H9 (cell line): Measurements from ENCODE around the gene HAL. TPM values are rescaled to one million over a fixed set of nuclear protein-coding genes. Genes with fewer than 3 reads are reported as not detected.

Experiments
- DNase-seq: peaks from one replicate; pipeline ENCODE4 v3.0.0-alpha.2; 2017
- H2AFZ ChIP-seq: one replicate; pipeline ENCODE4 v1.6.1; 2013; ENCODE audit warnings: mild to moderate bottlenecking, low read length, control low read depth, moderate library complexity
- H2AK5ac ChIP-seq: 2 replicates; pipeline ENCODE4 v1.6.1; 2013; ENCODE audit warnings: low read length, control low read depth, mixed read lengths; ENCODE audit not compliant: insufficient read length
- H2BK120ac ChIP-seq: one replicate; pipeline ENCODE4 v1.6.1; 2013; ENCODE audit warnings: low read depth, mild to moderate bottlenecking, low read length, control low read depth, inconsistent platforms; ENCODE audit not compliant: poor library complexity, severe bottlenecking
- H2BK12ac ChIP-seq: 2 replicates; pipeline ENCODE4 v1.6.1; 2013; ENCODE audit warnings: low read length, control low read depth, mixed read lengths, low read depth; ENCODE audit not compliant: insufficient read length
- H2BK15ac ChIP-seq: 2 replicates; pipeline ENCODE4 v1.6.1; 2013; ENCODE audit warnings: low read depth, low read length, control low read depth
- H2BK20ac ChIP-seq: one replicate; pipeline ENCODE4 v1.6.1; 2013; ENCODE audit warnings: low read depth, mild to moderate bottlenecking, low read length, control low read depth, inconsistent platforms; ENCODE audit not compliant: poor library complexity, severe bottlenecking
- H2BK5ac ChIP-seq: 2 replicates; pipeline ENCODE4 v1.6.1; 2013; ENCODE audit warnings: low read length, control low read depth, mixed read lengths; ENCODE audit not compliant: insufficient read length
- H3K14ac ChIP-seq: 2 replicates; pipeline ENCODE4 v1.6.1; 2013; ENCODE audit warnings: low read length, control low read depth; ENCODE audit not compliant: insufficient read depth
- H3K18ac ChIP-seq: 2 replicates; pipeline ENCODE4 v1.6.1; 2013; ENCODE audit warnings: low read depth, mild to moderate bottlenecking, mixed read lengths, low read length, control low read depth; ENCODE audit not compliant: insufficient read length
- H3K23ac ChIP-seq: 2 replicates; pipeline ENCODE4 v1.6.1; 2013; ENCODE audit warnings: low read length, control low read depth, mixed read lengths, low read depth; ENCODE audit not compliant: insufficient read length
- H3K23me2 ChIP-seq: 2 replicates; pipeline ENCODE4 v1.6.1; 2013; ENCODE audit warnings: low read depth, mild to moderate bottlenecking, mixed read lengths, low read length, control low read depth; ENCODE audit not compliant: insufficient read length, poor library complexity, severe bottlenecking
- H3K27ac ChIP-seq: 2 replicates; pipeline ENCODE4 v1.5.1; 2013; ENCODE audit warnings: low read length, control low read depth, mixed read lengths, low read depth; ENCODE audit not compliant: insufficient read length
- H3K27me3 ChIP-seq: 2 replicates; pipeline ENCODE4 v1.6.1; 2013; ENCODE audit warnings: low read length, control low read depth, inconsistent platforms; ENCODE audit not compliant: insufficient read depth
- H3K4ac ChIP-seq: 2 replicates; pipeline ENCODE4 v1.6.1; 2013; ENCODE audit warnings: low read depth, mild to moderate bottlenecking, control low read depth, inconsistent platforms, low read length, moderate library complexity
- H3K4me1 ChIP-seq: 2 replicates; pipeline ENCODE4 v1.6.1; 2013; ENCODE audit warnings: low read length, control low read depth, inconsistent platforms; ENCODE audit not compliant: insufficient read depth
- H3K4me2 ChIP-seq: 2 replicates; pipeline ENCODE4 v1.6.1; 2013; ENCODE audit warnings: low read length, control low read depth, mixed read lengths; ENCODE audit not compliant: insufficient read length, insufficient read depth
- H3K56ac ChIP-seq: 2 replicates; pipeline ENCODE4 v1.6.1; 2013; ENCODE audit warnings: low read depth, mild to moderate bottlenecking, mixed read lengths, low read length, control low read depth; ENCODE audit not compliant: insufficient read length
- H3K79me1 ChIP-seq: 2 replicates; pipeline ENCODE4 v1.6.1; 2013; ENCODE audit warnings: low read depth, mild to moderate bottlenecking, moderate library complexity, low read length, control low read depth, inconsistent platforms; ENCODE audit not compliant: insufficient read depth, poor library complexity, severe bottlenecking
- H3K79me2 ChIP-seq: 2 replicates; pipeline ENCODE4 v1.6.1; 2013; ENCODE audit warnings: low read length, control low read depth, inconsistent platforms; ENCODE audit not compliant: insufficient read depth
- H3K9ac ChIP-seq: 2 replicates; pipeline ENCODE4 v1.6.1; 2013; ENCODE audit warnings: low read length, control low read depth, mixed read lengths; ENCODE audit not compliant: insufficient read length; ENCODE audit errors: extremely low read depth
- H3K9me3 ChIP-seq: one replicate; pipeline ENCODE4 v1.6.1; 2013; ENCODE audit warnings: low read depth, low read length, inconsistent platforms; ENCODE audit not compliant: control insufficient read depth
- H3T11ph ChIP-seq: one replicate; pipeline ENCODE4 v1.6.1; 2013; ENCODE audit warnings: mild to moderate bottlenecking, low read length, control low read depth, inconsistent platforms
- H4K20me1 ChIP-seq: one replicate; pipeline ENCODE4 v1.6.1; 2013; ENCODE audit not compliant: control insufficient read depth, insufficient read length, insufficient read depth
- H4K5ac ChIP-seq: 2 replicates; pipeline ENCODE4 v1.6.1; 2013; ENCODE audit warnings: low read depth, mild to moderate bottlenecking, mixed read lengths, low read length, control low read depth; ENCODE audit not compliant: insufficient read length
- H4K8ac ChIP-seq: replicated peaks from 2 replicates; pipeline ENCODE4 v1.6.1; 2013; ENCODE audit warnings: low read length, control low read depth, mixed read lengths, low read depth; ENCODE audit not compliant: insufficient read length
- H4K91ac ChIP-seq: 2 replicates; pipeline ENCODE4 v1.6.1; 2013; ENCODE audit warnings: low read depth, mild to moderate bottlenecking, moderate library complexity, mixed read lengths, low read length, control low read depth; ENCODE audit not compliant: insufficient read length
- H3K27ac Mint-ChIP-seq, 3 experiments: 2 replicates in 2 of 3; 3 replicates in 1 of 3; pipeline ENCODE4 v1.8.0; 2020 to 2021; ENCODE audit warnings: mixed read lengths in 3 of 3, mild to moderate bottlenecking in 1 of 3, moderate library complexity in 1 of 3
- H3K27me3 Mint-ChIP-seq: 2 replicates; pipeline ENCODE4 v1.8.0; 2021; ENCODE audit warnings: low read depth, mild to moderate bottlenecking, moderate library complexity, mixed read lengths
- H3K36me3 Mint-ChIP-seq, 3 experiments: 2 replicates in 2 of 3; 3 replicates in 1 of 3; pipeline ENCODE4 v1.8.0; 2020 to 2021; ENCODE audit warnings: low read depth in 3 of 3, mixed read lengths in 3 of 3; ENCODE audit not compliant: insufficient read depth in 1 of 3
- H3K4me1 Mint-ChIP-seq, 2 experiments: 2 replicates each; pipeline ENCODE4 v1.8.0; 2020; ENCODE audit warnings: mixed read lengths in 2 of 2
- H3K4me3 Mint-ChIP-seq, 2 experiments: 2 replicates in 1 of 2; 3 replicates in 1 of 2; pipeline ENCODE4 v1.8.0; 2020 to 2021; ENCODE audit warnings: mild to moderate bottlenecking in 2 of 2, mixed read lengths in 2 of 2, moderate library complexity in 1 of 2
- H3K9me3 Mint-ChIP-seq, 2 experiments: 2 replicates in 1 of 2; 3 replicates in 1 of 2; pipeline ENCODE4 v1.8.0; 2020; ENCODE audit warnings: mild to moderate bottlenecking in 2 of 2, mixed read lengths in 2 of 2, moderate library complexity in 1 of 2
- CTCF ChIP-seq: fragments of 200-600 bp; sonication (generic); conservative IDR thresholded peaks from 3 replicates; pipeline ENCODE4 v1.8.0; 2021; ENCODE audit warnings: antibody characterized with exemption, mild to moderate bottlenecking
- WGBS: extraction: QIAGEN DNeasy Blood & Tissue Kit; methylation state at CpG from one replicate; pipeline ENCODE4 v1.1.7; 2013; ENCODE audit warnings: missing lambda C conversion rate, low lambda C conversion rate, mixed read lengths; ENCODE audit not compliant: insufficient read length; ENCODE audit errors: extremely low coverage; 5-methylcytosine and 5-hydroxymethylcytosine counted together
- total RNA-seq: library from RNA; stranded (reverse); gene quantifications from 2 replicates; pipeline ENCODE4 v1.2.1, GENCODE V29; 2021

HAL gene
- total RNA-seq, 1 experiment from 2014 or later: 0.35 TPM

- no peaks in the 10 kb centered on the region for H3K79me1 ChIP-seq
- Mint-ChIP-seq H3K27ac (no peak overlapping the region), H3K36me3 (peaks cover 29 to 76% (median 64%) of the 10 kb centered on the region in 3 experiments; a peak in 6 of 7 replicates), H3K4me3 (no peak overlapping the region), H3K4me1 (no peaks in the 10 kb centered on the region), H3K9me3 (no peaks in the 10 kb centered on the region), H3K27me3 (no peaks in the 10 kb centered on the region)
- no peaks in the 10 kb centered on the region for H3K27me3 ChIP-seq
- H2BK5ac ChIP-seq: no peak overlapping the region
- H3K23ac ChIP-seq: no peak overlapping the region
- H4K20me1 ChIP-seq: no peaks in the 10 kb centered on the region
- H2AFZ ChIP-seq: no peak overlapping the region
- H4K5ac ChIP-seq: no peak overlapping the region
- H3K79me2 ChIP-seq: no peaks in the 10 kb centered on the region; the same call in 1 of the 2 replicates
- no peaks in the 10 kb centered on the region for H3K9me3 ChIP-seq
- no CpG with 5 or more reads among the region's 3 CpGs for WGBS
- H2BK20ac ChIP-seq: no peak overlapping the region
- no peak overlapping the region for H3K27ac ChIP-seq
- no peak overlapping the region for H3K4ac ChIP-seq
- no peak overlapping the region for H2BK12ac ChIP-seq
- no peak overlapping the region for H2AK5ac ChIP-seq
- no peak overlapping the region for H3K9ac ChIP-seq
- H4K8ac ChIP-seq: no peak overlapping the region
- no peak overlapping the region for H2BK15ac ChIP-seq
- TF ChIP-seq CTCF: no peak
- no peak overlapping the region for H2BK120ac ChIP-seq
- no peak overlapping the region for H3K56ac ChIP-seq
- no peak overlapping the region for H3T11ph ChIP-seq
- no peak overlapping the region for H3K14ac ChIP-seq
- H4K91ac ChIP-seq: no peak overlapping the region
- no peaks in the 10 kb centered on the region for H3K23me2 ChIP-seq
- no peak overlapping the region for H3K18ac ChIP-seq
- no peak for DNase-seq
- H3K4me1 ChIP-seq: no peaks in the 10 kb centered on the region
- H3K4me2 ChIP-seq: no peak overlapping the region
Measured at GRCh38 chr12:96020314-96021003, 24.3 kb upstream of the HAL start.
